ENCODE data around the gene EEPD1.
"Not testable (repeated sequence)": the region's sequence is repeated elsewhere in the genome, so short reads cannot be mapped to it uniquely, and the experiment has no call there.

Gene EEPD1

GRCh38 chr7:36232555-36232954 lies 79.5 kb downstream of the EEPD1 start:
- TF ChIP-seq, protein P1, sequence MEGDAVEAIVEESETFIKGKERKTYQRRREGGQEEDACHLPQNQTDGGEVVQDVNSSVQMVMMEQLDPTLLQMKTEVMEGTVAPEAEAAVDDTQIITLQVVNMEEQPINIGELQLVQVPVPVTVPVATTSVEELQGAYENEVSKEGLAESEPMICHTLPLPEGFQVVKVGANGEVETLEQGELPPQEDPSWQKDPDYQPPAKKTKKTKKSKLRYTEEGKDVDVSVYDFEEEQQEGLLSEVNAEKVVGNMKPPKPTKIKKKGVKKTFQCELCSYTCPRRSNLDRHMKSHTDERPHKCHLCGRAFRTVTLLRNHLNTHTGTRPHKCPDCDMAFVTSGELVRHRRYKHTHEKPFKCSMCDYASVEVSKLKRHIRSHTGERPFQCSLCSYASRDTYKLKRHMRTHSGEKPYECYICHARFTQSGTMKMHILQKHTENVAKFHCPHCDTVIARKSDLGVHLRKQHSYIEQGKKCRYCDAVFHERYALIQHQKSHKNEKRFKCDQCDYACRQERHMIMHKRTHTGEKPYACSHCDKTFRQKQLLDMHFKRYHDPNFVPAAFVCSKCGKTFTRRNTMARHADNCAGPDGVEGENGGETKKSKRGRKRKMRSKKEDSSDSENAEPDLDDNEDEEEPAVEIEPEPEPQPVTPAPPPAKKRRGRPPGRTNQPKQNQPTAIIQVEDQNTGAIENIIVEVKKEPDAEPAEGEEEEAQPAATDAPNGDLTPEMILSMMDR (IDR thresholded peaks at IDR 0.05; ENCODE audit: low read depth, low read length, missing control alignments) = no peak
- in situ Hi-C loops (cut with HindIII; ENCODE audit: low sequenced_read_pairs) = no loop called here
- DNase-seq (ENCODE audit: low read depth) = no peak
- no peak overlapping the region for H3K4me3 ChIP-seq (ENCODE audit: low read depth, low read length)

GRCh38 chr7:36232971-36233550 lies 80.0 kb downstream of the EEPD1 start:
- H3K4me3 ChIP-seq (ENCODE audit: low read depth, low read length) = no peak overlapping the region
- in situ Hi-C loops (cut with HindIII; ENCODE audit: low sequenced_read_pairs) = no loop called here
- DNase-seq (ENCODE audit: low read depth) = no peak
- TF ChIP-seq, protein P1 (IDR thresholded peaks at IDR 0.05; ENCODE audit: low read depth, low read length, missing control alignments) = no peak

- no peak overlapping the region for H3K4me3 ChIP-seq (ENCODE audit: low read depth, low read length)
- no peak for DNase-seq (ENCODE audit: low read depth)
- TF ChIP-seq, protein P1 (IDR thresholded peaks at IDR 0.05; ENCODE audit: low read depth, low read length, missing control alignments) = no peak
- in situ Hi-C loops (cut with HindIII; ENCODE audit: low sequenced_read_pairs) = no loop called here
Observed at GRCh38 chr7:36236073-36236472, 83.0 kb downstream of the EEPD1 start.

DNA sequence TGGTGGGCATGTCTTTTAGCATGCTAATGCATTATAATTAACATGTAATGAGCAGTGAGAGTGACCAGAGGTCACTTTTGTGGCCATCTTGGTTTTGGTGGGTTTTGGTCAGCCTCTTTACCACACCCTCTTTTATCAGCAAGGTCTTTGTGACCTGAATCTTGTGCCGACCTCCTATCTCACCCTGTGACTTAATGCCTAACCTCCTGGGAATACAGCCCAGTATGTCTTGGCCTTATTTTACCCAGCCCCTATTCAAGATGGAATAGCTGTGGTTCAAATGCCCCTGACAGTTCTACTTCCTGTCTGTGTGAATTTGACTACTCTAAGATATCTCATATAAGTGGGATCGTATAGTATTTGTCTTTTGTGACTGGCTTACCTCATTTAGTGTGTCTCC lies 85.1 kb downstream of the EEPD1 start:
- H3K4me3 ChIP-seq (ENCODE audit: low read depth, low read length) = no peak overlapping the region
- in situ Hi-C loops (cut with HindIII; ENCODE audit: low sequenced_read_pairs) = no loop called here
- no peak for DNase-seq (ENCODE audit: low read depth)
- TF ChIP-seq, protein P1 (IDR thresholded peaks at IDR 0.05; ENCODE audit: low read depth, low read length, missing control alignments) = no peak

DNA sequence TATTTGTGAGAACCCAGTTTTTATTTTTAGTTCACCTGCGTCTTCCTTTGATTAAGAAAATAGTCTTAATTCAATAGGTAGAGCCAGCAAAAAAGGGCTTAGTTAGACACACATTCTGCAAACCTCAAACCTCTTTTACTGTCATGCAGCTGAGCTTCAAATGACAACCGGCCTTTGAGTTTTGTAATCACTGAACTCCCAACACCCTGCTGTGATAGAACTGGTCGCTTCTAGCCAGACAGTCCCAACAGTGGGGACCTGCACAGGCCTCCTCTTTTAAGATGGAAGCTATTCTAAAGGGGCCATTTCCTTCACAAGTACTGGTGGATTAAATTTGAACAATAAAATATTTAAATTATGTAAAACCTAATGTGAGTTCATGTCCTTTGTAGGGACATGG lies 90.3 kb downstream of the EEPD1 start:
- H3K4me3 ChIP-seq (ENCODE audit: low read depth, low read length); in situ Hi-C loops (cut with HindIII; ENCODE audit: low sequenced_read_pairs); DNase-seq (ENCODE audit: low read depth): not testable (repeated sequence)

DNA sequence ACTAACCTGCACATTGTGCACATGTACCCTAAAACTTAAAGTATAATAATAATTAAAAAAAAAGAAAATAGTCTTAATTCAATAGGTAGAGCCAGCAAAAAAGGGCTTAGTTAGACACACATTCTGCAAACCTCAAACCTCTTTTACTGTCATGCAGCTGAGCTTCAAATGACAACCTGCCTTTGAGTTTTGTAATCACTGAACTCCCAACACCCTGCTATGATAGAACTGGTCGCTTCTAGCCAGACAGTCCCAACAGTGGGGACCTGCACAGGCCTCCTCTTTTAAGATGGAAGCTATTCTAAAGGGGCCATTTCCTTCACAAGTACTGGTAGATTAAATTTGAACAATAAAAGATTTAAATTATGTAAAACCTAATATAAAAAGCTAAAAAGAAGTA lies 90.9 kb downstream of the EEPD1 start:
- in situ Hi-C loops (cut with HindIII; ENCODE audit: low sequenced_read_pairs); DNase-seq (ENCODE audit: low read depth); H3K4me3 ChIP-seq (ENCODE audit: low read depth, low read length): not testable (repeated sequence)

DNA sequence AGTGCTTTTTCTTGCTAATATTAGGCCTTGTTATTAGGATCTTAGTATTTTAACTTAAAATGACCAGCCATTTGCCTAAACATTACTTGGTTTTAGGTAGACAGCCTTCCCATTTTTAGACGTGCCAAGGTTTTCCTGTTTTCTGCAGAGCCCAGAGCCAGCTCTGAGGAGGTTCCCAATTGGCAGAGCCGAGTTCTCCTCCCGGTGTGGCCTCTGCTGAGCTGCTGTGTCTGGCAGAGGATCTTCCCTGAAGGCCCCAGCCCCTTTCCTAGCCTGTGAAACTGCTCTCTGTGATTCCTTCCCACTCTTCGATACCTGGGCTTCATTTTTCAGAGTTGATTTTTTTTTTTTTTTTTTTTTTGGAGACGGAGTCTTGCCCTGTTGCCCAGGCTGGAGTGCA lies 91.4 kb downstream of the EEPD1 start:
- H3K4me3 ChIP-seq (ENCODE audit: low read depth, low read length) = no peak overlapping the region
- TF ChIP-seq, protein P1 (IDR thresholded peaks at IDR 0.05; ENCODE audit: low read depth, low read length, missing control alignments) = no peak
- in situ Hi-C loops (cut with HindIII; ENCODE audit: low sequenced_read_pairs) = no loop called here
- no peak for DNase-seq (ENCODE audit: low read depth)
